HCT116 (cell line): Measurements from ENCODE around the gene IGF2R. TPM values are rescaled to one million over a fixed set of nuclear protein-coding genes. Genes with fewer than 3 reads are reported as not detected.

ENCODE experiments used
- ATAC-seq: fragments of 200-7000 bp; cut with Tn5 transposase; 2 replicates; pipeline ENCODE4 v1.9.1; 2020; ENCODE audit warnings: mild to moderate bottlenecking, moderate library complexity
- BruUV-seq: library from RNA; stranded (reverse); fragments of 400-500 nt; replicated peaks from 2 replicates; lab custom pipeline; 2021; lab: Mats Ljungman, UMichigan
- CTCF ChIA-PET: fragments of 300-600 bp; sonication (Branson Sonifier 250); formaldehyde crosslinking; loops from one replicate; lab custom pipeline; 2021; ENCODE audit warnings: antibody characterized with exemption; lab: Charles Lee
- POLR2A ChIA-PET: fragments of 300-600, 350-600 bp; sonication (Branson Sonifier 250); formaldehyde crosslinking; loops from one replicate; lab custom pipeline; 2021; ENCODE audit warnings: antibody characterized with exemption; lab: Charles Lee
- RAD21 ChIA-PET, 2 experiments: fragments of 300-600 bp; sonication (Branson Sonifier 250); formaldehyde crosslinking; loops; one replicate each; lab custom pipeline; 2023; ENCODE audit warnings: low total read pairs in 2 of 2; ENCODE audit not compliant: uncharacterized antibody in 2 of 2, unreplicated experiment in 2 of 2, low non-redundant PET in 1 of 2; lab: Charles Lee
- DNase-seq: peaks from one replicate; pipeline ENCODE4 v3.0.0-alpha.2; 2010; ENCODE audit warnings: low read depth, low spot score
- H2AFZ ChIP-seq: fragments of 200-600 bp; shearing (Covaris generic), sonication (generic); 2 replicates; pipeline ENCODE4 v1.6.1; 2017; ENCODE audit warnings: low read depth, mixed run types, mixed read lengths, antibody characterized with exemption, low read length; ENCODE audit not compliant: poor library complexity, severe bottlenecking
- H3K27ac ChIP-seq: 2 replicates; pipeline ENCODE4 v1.5.1; 2012; ENCODE audit warnings: low read depth, low read length
- H3K27me3 ChIP-seq: fragments of 200-600 bp; sonication (generic); 2 replicates; pipeline ENCODE4 v1.6.1; 2016; ENCODE audit warnings: mixed run types, low read length, mixed read lengths; ENCODE audit not compliant: insufficient read depth
- H3K36me3 ChIP-seq, 2 experiments: fragments of 200-500 bp in 1 of 2; fragments of 200-600 bp in 1 of 2; sonication (Bioruptor generic) in 1 of 2; sonication (generic) in 1 of 2; 2 replicates each; pipeline versions ENCODE4 v1.5.1 to v1.6.1; 2014 to 2016; ENCODE audit warnings: low read length in 2 of 2, inconsistent platforms in 1 of 2, mixed read lengths in 1 of 2, mixed run types in 1 of 2; ENCODE audit not compliant: insufficient read depth in 2 of 2, control insufficient read depth in 1 of 2
- H3K4me1 ChIP-seq, 2 experiments: fragments of 200-600 bp in 1 of 2; sonication (generic) in 1 of 2; 2 replicates each; pipeline versions ENCODE4 v1.5.1 to v1.6.1; 2012 to 2017; ENCODE audit warnings: low read length in 2 of 2, inconsistent platforms in 1 of 2, mild to moderate bottlenecking in 1 of 2, mixed read lengths in 1 of 2, mixed run types in 1 of 2, moderate library complexity in 1 of 2; ENCODE audit not compliant: insufficient read depth in 2 of 2, control insufficient read depth in 1 of 2
- H3K4me2 ChIP-seq: fragments of 200-600 bp; sonication (generic); 2 replicates; pipeline ENCODE4 v1.6.1; 2017; ENCODE audit warnings: mixed run types, low read length, mixed read lengths
- H3K4me3 ChIP-seq, 2 experiments: fragments of 200-600 bp in 1 of 2; sonication (generic) in 1 of 2; replicated peaks in 1 of 2; 2 replicates each; pipeline ENCODE4 v1.5.1; 2011 to 2016; ENCODE audit warnings: low read length in 2 of 2, control low read depth in 1 of 2, low read depth in 1 of 2, mild to moderate bottlenecking in 1 of 2, mixed read lengths in 1 of 2, mixed run types in 1 of 2
- H3K79me2 ChIP-seq: fragments of 200-600 bp; sonication (generic); 2 replicates; pipeline ENCODE4 v1.6.1; 2017; ENCODE audit warnings: mild to moderate bottlenecking, mixed run types, low read length, moderate library complexity, mixed read lengths; ENCODE audit not compliant: insufficient read depth
- H3K9ac ChIP-seq: fragments of 200-600 bp; sonication (generic); 2 replicates; pipeline ENCODE4 v1.6.1; 2016; ENCODE audit warnings: low read length, mixed read lengths
- H3K9me2 ChIP-seq: fragments of 200-600 bp; sonication (generic), shearing (Covaris generic); 2 replicates; pipeline ENCODE4 v1.6.1; 2017; ENCODE audit warnings: mixed run types, mild to moderate bottlenecking, moderate library complexity; ENCODE audit not compliant: insufficient read depth
- H3K9me3 ChIP-seq, 2 experiments: fragments of 200-500 bp in 1 of 2; fragments of 200-600 bp in 1 of 2; sonication (Bioruptor generic) in 1 of 2; sonication (generic) in 1 of 2; 2 replicates each; pipeline ENCODE4 v1.6.1; 2014 to 2017; ENCODE audit warnings: low read length in 2 of 2, mixed read lengths in 2 of 2, inconsistent platforms in 1 of 2, low read depth in 1 of 2, mild to moderate bottlenecking in 1 of 2, mixed run types in 1 of 2, moderate library complexity in 1 of 2; ENCODE audit not compliant: control insufficient read depth in 1 of 2, insufficient read depth in 1 of 2
- H4K20me1 ChIP-seq: fragments of 200-600 bp; sonication (generic), shearing (Covaris generic); 2 replicates; pipeline ENCODE4 v1.6.1; 2017; ENCODE audit warnings: mixed run types, mild to moderate bottlenecking, moderate library complexity; ENCODE audit not compliant: insufficient read depth
- ELF1 ChIP-seq: IDR thresholded peaks from 2 replicates; pipeline ENCODE4 v1.6.1; 2012; ENCODE audit warnings: low read depth, borderline replicate concordance
- YY1 ChIP-seq: IDR thresholded peaks from 2 replicates; pipeline ENCODE4 v1.6.1; 2011; ENCODE audit warnings: low read length, low read depth, moderate library complexity, mild to moderate bottlenecking; ENCODE audit not compliant: insufficient replicate concordance; ENCODE audit errors: extremely low read depth
- ZBTB33 ChIP-seq: IDR thresholded peaks from 2 replicates; pipeline ENCODE4 v1.6.1; 2011; ENCODE audit warnings: mild to moderate bottlenecking, low read length, moderate library complexity; ENCODE audit not compliant: insufficient replicate concordance; ENCODE audit errors: extremely low read depth
- intact Hi-C: fragments of 100-400 bp; cut with micrococcal nuclease; formaldehyde crosslinking; loops from 2 replicates; pipeline ENCODE4 v1.10.0; 2022
- total RNA-seq: library from RNA; stranded (reverse); gene quantifications from one replicate; pipeline ENCODE4 v1.2.1, GENCODE V29; 2021; ENCODE audit not compliant: unreplicated experiment
- TF ChIP-seq, protein P1 (sequence below), 3 experiments: fragments of 200-600 bp in 1 of 3; sonication (generic) in 1 of 3; IDR thresholded peaks in 2 of 3; conservative IDR thresholded peaks in 1 of 3; 2 replicates each; pipeline ENCODE4 v1.5.1; 2012 to 2017; ENCODE audit warnings: low read depth in 2 of 3, low read length in 2 of 3, antibody characterized with exemption in 1 of 3, borderline replicate concordance in 1 of 3, control low read depth in 1 of 3, mild to moderate bottlenecking in 1 of 3, mixed read lengths in 1 of 3, mixed run types in 1 of 3, moderate library complexity in 1 of 3; ENCODE audit not compliant: insufficient read depth in 1 of 3

The IGF2R gene
- total RNA-seq, 1 experiment from 2014 or later: 37.0 TPM

GRCh38 chr6:159983641-159984080 lies 14.8 kb downstream of the IGF2R start:
- RAD21 ChIA-PET: no interaction called here
- peaks cover 68% of the 10 kb centered on the region for H3K79me2 ChIP-seq
- no peak overlapping the region for H2AFZ ChIP-seq
- H3K4me2 ChIP-seq: no peak overlapping the region
- BruUV-seq: no TSS peak
- no peak overlapping the region for H3K9ac ChIP-seq
- H3K4me1 ChIP-seq: peaks cover 0 to 8% of the 10 kb centered on the region in 2 experiments; a peak in 1 of 4 replicates
- CTCF ChIA-PET: no interaction called here
- H4K20me1 ChIP-seq: no peaks in the 10 kb centered on the region
- no peaks in the 10 kb centered on the region for H3K9me2 ChIP-seq
- TF ChIP-seq YY1 (no peak), ELF1 (no peak), ZBTB33 (no peak)
- TF ChIP-seq, protein P1, sequence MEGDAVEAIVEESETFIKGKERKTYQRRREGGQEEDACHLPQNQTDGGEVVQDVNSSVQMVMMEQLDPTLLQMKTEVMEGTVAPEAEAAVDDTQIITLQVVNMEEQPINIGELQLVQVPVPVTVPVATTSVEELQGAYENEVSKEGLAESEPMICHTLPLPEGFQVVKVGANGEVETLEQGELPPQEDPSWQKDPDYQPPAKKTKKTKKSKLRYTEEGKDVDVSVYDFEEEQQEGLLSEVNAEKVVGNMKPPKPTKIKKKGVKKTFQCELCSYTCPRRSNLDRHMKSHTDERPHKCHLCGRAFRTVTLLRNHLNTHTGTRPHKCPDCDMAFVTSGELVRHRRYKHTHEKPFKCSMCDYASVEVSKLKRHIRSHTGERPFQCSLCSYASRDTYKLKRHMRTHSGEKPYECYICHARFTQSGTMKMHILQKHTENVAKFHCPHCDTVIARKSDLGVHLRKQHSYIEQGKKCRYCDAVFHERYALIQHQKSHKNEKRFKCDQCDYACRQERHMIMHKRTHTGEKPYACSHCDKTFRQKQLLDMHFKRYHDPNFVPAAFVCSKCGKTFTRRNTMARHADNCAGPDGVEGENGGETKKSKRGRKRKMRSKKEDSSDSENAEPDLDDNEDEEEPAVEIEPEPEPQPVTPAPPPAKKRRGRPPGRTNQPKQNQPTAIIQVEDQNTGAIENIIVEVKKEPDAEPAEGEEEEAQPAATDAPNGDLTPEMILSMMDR (IDR thresholded peaks at IDR 0.05 in 2 of 3, conservative IDR thresholded peaks at IDR 0.05 in 1 of 3; ENCODE audit: borderline replicate concordance in 1 of 3, insufficient read depth in 1 of 3, low read depth in 2 of 3, low read length in 2 of 3): no peak
- H3K9me3 ChIP-seq: no peaks in the 10 kb centered on the region
- POLR2A ChIA-PET: no interaction called here
- no peak for ATAC-seq
- no peak overlapping the region for H3K4me3 ChIP-seq
- H3K36me3 ChIP-seq: no peaks in the 10 kb centered on the region
- H3K27me3 ChIP-seq: no peaks in the 10 kb centered on the region
- H3K27ac ChIP-seq: no peak overlapping the region
- intact Hi-C loops: no loop called here
- no peak for DNase-seq
